ENCODE data around the gene GRID2IP.
"Not testable (repeated sequence)": the region's sequence is repeated elsewhere in the genome, so short reads cannot be mapped to it uniquely, and the experiment has no call there.

Gene GRID2IP

GRCh38 chr7:6453734-6454133 is 97.5 kb downstream of the GRID2IP start:
- no peak overlapping the region for H3K27ac ChIP-seq (ENCODE audit: extremely low read depth, low read depth, low read length)
- H3K4me1 ChIP-seq (ENCODE audit: control insufficient read depth, insufficient read depth, low read length), result no peaks in the 10 kb centered on the region
- ChIA-PET POLR2A (interaction anchor here (0.5 to 0.6 kb wide), 2 partner anchors 10 kb away, joined by 4 to 9 read pairs; no protein-coding TSS in a partner anchor), CTCF (interaction anchor here (0.5 to 0.8 kb wide), 5 partner anchors 9 to 17 kb away, joined by 3 to 5 read pairs (median 4); no protein-coding TSS in a partner anchor)
- no peak overlapping the region for H3K4me3 ChIP-seq (ENCODE audit: low read depth, low read length)
- H3K36me3 ChIP-seq (ENCODE audit: control insufficient read depth in 2 of 2, insufficient read depth in 1 of 2, low read length in 2 of 2), result no peaks in the 10 kb centered on the region
- TF ChIP-seq ZFHX2 (tag by site-specific recombination; conservative IDR thresholded peaks at IDR 0.05), result 0 out of 2 replicates have a peak, but pooled peaks have one; percentile 20
- no peak for TF ChIP-seq ZBTB7A (tag by site-specific recombination; IDR thresholded peaks at IDR 0.05; ENCODE audit: low read depth)
- no peaks in the 10 kb centered on the region for H3K9me3 ChIP-seq (ENCODE audit: control insufficient read depth, insufficient read depth, low read depth, low read length)

GRCh38 chr7:6451224-6451705 is 100.0 kb downstream of the GRID2IP start:
- TF ChIP-seq ZBTB17 (tag by site-specific recombination; IDR thresholded peaks at IDR 0.05) (peak; percentile 50; the same call in 1 of the 2 replicates), PATZ1 (tag by site-specific recombination; IDR thresholded peaks at IDR 0.05) (no peak)
- peaks cover 0 to 3% of the 10 kb centered on the region in 2 experiments; a peak in 1 of 3 replicates for H3K36me3 ChIP-seq (ENCODE audit: control insufficient read depth in 2 of 2, insufficient read depth in 1 of 2, low read length in 2 of 2)
- H3K9me3 ChIP-seq (ENCODE audit: control insufficient read depth, insufficient read depth, low read depth, low read length), result no peaks in the 10 kb centered on the region
- CTCF ChIA-PET, result interaction anchor here (0.6 to 0.7 kb wide), 3 partner anchors 28 to 1659 kb away, joined by 3 read pairs; no protein-coding TSS in a partner anchor
- H3K4me3 ChIP-seq (ENCODE audit: low read depth, low read length), result no peak overlapping the region
- POLR2A ChIA-PET, result interaction anchor here (0.7 kb wide), 1 partner anchor 29 kb away, joined by 3 read pairs; no protein-coding TSS in a partner anchor
- H3K4me1 ChIP-seq (ENCODE audit: control insufficient read depth, insufficient read depth, low read length), result no peaks in the 10 kb centered on the region
- no peak overlapping the region for H3K27ac ChIP-seq (ENCODE audit: extremely low read depth, low read depth, low read length)

GRCh38 chr7:6450591-6450990 is 100.7 kb downstream of the GRID2IP start:
- H3K4me1 ChIP-seq (ENCODE audit: control insufficient read depth, insufficient read depth, low read length); H3K27ac ChIP-seq (ENCODE audit: extremely low read depth, low read depth, low read length); H3K36me3 ChIP-seq (ENCODE audit: control insufficient read depth in 2 of 2, insufficient read depth in 1 of 2, low read length in 2 of 2); POLR2A ChIA-PET; CTCF ChIA-PET; H3K9me3 ChIP-seq (ENCODE audit: control insufficient read depth, insufficient read depth, low read depth, low read length); H3K4me3 ChIP-seq (ENCODE audit: low read depth, low read length): not testable (repeated sequence)

GRCh38 chr7:6449884-6450283 is 101.4 kb downstream of the GRID2IP start:
- H3K4me1 ChIP-seq (ENCODE audit: control insufficient read depth, insufficient read depth, low read length); CTCF ChIA-PET; H3K27ac ChIP-seq (ENCODE audit: extremely low read depth, low read depth, low read length); H3K4me3 ChIP-seq (ENCODE audit: low read depth, low read length); POLR2A ChIA-PET; H3K9me3 ChIP-seq (ENCODE audit: control insufficient read depth, insufficient read depth, low read depth, low read length): not testable (repeated sequence)
- peaks cover 9 to 11% of the 10 kb centered on the region in 2 experiments for H3K36me3 ChIP-seq (ENCODE audit: control insufficient read depth in 2 of 2, insufficient read depth in 1 of 2, low read length in 2 of 2)

- Histone ChIP-seq H3K9me3 (ENCODE audit: control insufficient read depth, insufficient read depth, low read depth, low read length) (no peaks in the 10 kb centered on the region), H3K4me3 (ENCODE audit: low read depth, low read length) (no peak overlapping the region), H3K36me3 (ENCODE audit: control insufficient read depth in 2 of 2, insufficient read depth in 1 of 2, low read length in 2 of 2) (peaks cover 17 to 20% of the 10 kb centered on the region in 2 experiments), H3K27ac (ENCODE audit: extremely low read depth, low read depth, low read length) (no peak overlapping the region), H3K4me1 (ENCODE audit: control insufficient read depth, insufficient read depth, low read length) (no peaks in the 10 kb centered on the region)
- ChIA-PET CTCF (no interaction called here), POLR2A (interaction anchor here (1.2 to 1.6 kb wide), 2 partner anchors 10 to 18 kb away, joined by 3 to 5 read pairs; no protein-coding TSS in a partner anchor)
- TF ChIP-seq ZBTB44 (tag by site-specific recombination; IDR thresholded peaks at IDR 0.05) (no peak), HOXA7 (CRISPR knock-in tag; IDR thresholded peaks at IDR 0.05; ENCODE audit: borderline replicate concordance) (no peak), ZNF791 (tag by site-specific recombination; IDR thresholded peaks at IDR 0.05) (no peak), ZSCAN23 (tag by site-specific recombination; IDR thresholded peaks at IDR 0.05) (no peak), ZNF843 (tag by site-specific recombination; IDR thresholded peaks at IDR 0.05) (no peak), PATZ1 (tag by site-specific recombination; IDR thresholded peaks at IDR 0.05) (no peak), ZNF558 (tag by site-specific recombination; IDR thresholded peaks at IDR 0.05) (no peak), ZNF623 (tag by site-specific recombination; IDR thresholded peaks at IDR 0.05) (no peak), SCRT2 (tag by site-specific recombination; IDR thresholded peaks at IDR 0.05) (no peak), PRDM1 (tag by site-specific recombination; IDR thresholded peaks at IDR 0.05) (no peak), ZBTB49 (tag by site-specific recombination; IDR thresholded peaks at IDR 0.05; ENCODE audit: low read depth) (no peak), ZNF221 (tag by site-specific recombination; IDR thresholded peaks at IDR 0.05; ENCODE audit: borderline replicate concordance) (no peak)
Measured at GRCh38 chr7:6448943-6449543, 102.2 kb downstream of the GRID2IP start.

All from HEK293 (cell line).